Head of caudate nucleus (tissue), 42 donors: Measurements from ENCODE around the gene SLX9.

Source experiments
- DNase-seq, 42 donors: peaks; one replicate each; pipeline versions ENCODE4 v3.0.0 to v3.0.0-alpha.2; 2020 to 2021; ENCODE audit warnings: mixed read lengths in 7 of 42
- intact Hi-C: fragments of 100-400 bp; cut with DNase I; formaldehyde crosslinking; loops from one replicate; pipeline ENCODE4 v1.15.0; 2022

Gene SLX9

GRCh38 chr21:45001134-45002095 lies 61.6 kb downstream of the SLX9 start:
- intact Hi-C loops: no loop called here
- DNase-seq: peak in 15 of 42 donors; percentile 6 to 77 (median 37)

GRCh38 chr21:45002381-45003204 lies 62.8 kb downstream of the SLX9 start:
- no peak for DNase-seq
- intact Hi-C loops: no loop called here

GRCh38 chr21:45003331-45004058 lies 63.7 kb downstream of the SLX9 start:
- intact Hi-C loops: no loop called here
- DNase-seq: peak in 9 of 42 donors; percentile 2 to 55 (median 24)

GRCh38 chr21:45004059-45004422 lies 64.2 kb downstream of the SLX9 start:
- intact Hi-C loops: no loop called here
- DNase-seq: peak in 1 of 42 donors; percentile 1

GRCh38 chr21:45004481-45005247 lies 64.8 kb downstream of the SLX9 start:
- intact Hi-C loops: no loop called here
- peak in 3 of 42 donors; percentile 1 to 34 (median 29) for DNase-seq

- no peak for DNase-seq
Observed at GRCh38 chr21:45006536-45007095, 66.8 kb downstream of the SLX9 start.

GRCh38 chr21:45009616-45010015 lies 69.8 kb downstream of the SLX9 start:
- intact Hi-C loops: no loop called here
- no peak for DNase-seq

More at GRCh38 chr21:45006536-45007095, 66.8 kb downstream of the SLX9 start:
- intact Hi-C loops: no loop called here

- no peak for DNase-seq
- intact Hi-C loops: no loop called here
Observed at GRCh38 chr21:45010096-45010495, 70.3 kb downstream of the SLX9 start.

GRCh38 chr21:45010860-45011259 lies 71.0 kb downstream of the SLX9 start:
- intact Hi-C loops: no loop called here
- DNase-seq: no peak

- DNase-seq: peak in 1 of 42 donors; percentile 24
- intact Hi-C loops: no loop called here
Observed at GRCh38 chr21:45011426-45011825, 71.6 kb downstream of the SLX9 start.

GRCh38 chr21:45011911-45012661 lies 72.3 kb downstream of the SLX9 start:
- peak in 1 of 42 donors; percentile 26 for DNase-seq
- intact Hi-C loops: no loop called here

- intact Hi-C loops: no loop called here
- DNase-seq: no peak
Observed at GRCh38 chr21:45012662-45013259, 72.9 kb downstream of the SLX9 start.

GRCh38 chr21:45013260-45013841 lies 73.5 kb downstream of the SLX9 start:
- intact Hi-C loops: no loop called here
- peak in 1 of 42 donors; percentile 23 for DNase-seq

GRCh38 chr21:45014747-45015468 lies 75.1 kb downstream of the SLX9 start:
- intact Hi-C loops: no loop called here
- peak in 2 of 42 donors; percentile 2 to 23 for DNase-seq

- DNase-seq: peak in 1 of 42 donors; percentile 1
- intact Hi-C loops: no loop called here
Observed at GRCh38 chr21:45015469-45015860, 75.6 kb downstream of the SLX9 start.

GRCh38 chr21:45016031-45016405 lies 76.2 kb downstream of the SLX9 start:
- DNase-seq: peak in 2 of 42 donors; percentile 2 to 3
- intact Hi-C loops: no loop called here
